Muscle layer of duodenum (tissue), 2 donors: ENCODE measurements around the gene KDM2A.

Experiments used
- H3K27ac ChIP-seq: one replicate; pipeline ENCODE4 v1.7.0; 2013; ENCODE audit warnings: mild to moderate bottlenecking, low read length
- H3K27me3 ChIP-seq: one replicate; pipeline ENCODE4 v1.7.0; 2013; ENCODE audit warnings: low read depth, mild to moderate bottlenecking, control low read depth, low read length
- H3K36me3 ChIP-seq, 2 donors: one replicate each; pipeline ENCODE4 v1.7.0; 2013; ENCODE audit warnings: low read length in 2 of 2, control low read depth in 1 of 2, mild to moderate bottlenecking in 1 of 2; ENCODE audit not compliant: insufficient read depth in 2 of 2, control insufficient read depth in 1 of 2
- H3K4me1 ChIP-seq, 2 donors: one replicate each; pipeline ENCODE4 v1.7.0; 2013; ENCODE audit warnings: low read length in 2 of 2, mild to moderate bottlenecking in 2 of 2, control low read depth in 1 of 2, moderate library complexity in 1 of 2; ENCODE audit not compliant: insufficient read depth in 2 of 2, control insufficient read depth in 1 of 2
- H3K4me3 ChIP-seq, 2 donors: one replicate each; pipeline ENCODE4 v1.7.0; 2013; ENCODE audit warnings: low read length in 2 of 2, low read depth in 1 of 2, mild to moderate bottlenecking in 1 of 2
- H3K9me3 ChIP-seq, 2 donors: one replicate each; pipeline ENCODE4 v1.7.0; 2013; ENCODE audit warnings: low read length in 2 of 2, control low read depth in 1 of 2, mild to moderate bottlenecking in 1 of 2; ENCODE audit not compliant: control insufficient read depth in 1 of 2
- donor health status: healthy.

The KDM2A gene

GRCh38 chr11:67301313-67301921, 182.4 kb downstream of the KDM2A start:
- no peaks in the 10 kb centered on the region for H3K27me3 ChIP-seq
- H3K4me1 ChIP-seq, result peaks cover 0 to 26% of the 10 kb centered on the region in 2 donors
- H3K4me3 ChIP-seq, result no peak overlapping the region
- no peak overlapping the region for H3K27ac ChIP-seq
- no peaks in the 10 kb centered on the region for H3K9me3 ChIP-seq
- H3K36me3 ChIP-seq, result peaks cover 18 to 31% of the 10 kb centered on the region in 2 donors

GRCh38 chr11:67301951-67302516, 183.0 kb downstream of the KDM2A start:
- Histone ChIP-seq H3K4me1 (peaks cover 0 to 26% of the 10 kb centered on the region in 2 donors), H3K27me3 (no peaks in the 10 kb centered on the region), H3K4me3 (peak overlapping the region; percentile 61 to 91), H3K27ac (peak overlapping the region; percentile 39), H3K9me3 (no peaks in the 10 kb centered on the region), H3K36me3 (peaks cover 18 to 31% of the 10 kb centered on the region in 2 donors)

- Histone ChIP-seq H3K27me3 (no peaks in the 10 kb centered on the region), H3K9me3 (no peaks in the 10 kb centered on the region), H3K36me3 (peaks cover 18 to 31% of the 10 kb centered on the region in 2 donors), H3K4me1 (peaks cover 0 to 26% of the 10 kb centered on the region in 2 donors), H3K27ac (peak overlapping the region; percentile 39), H3K4me3 (peak overlapping the region; percentile 61 to 91)
These were observed 183.6 kb downstream of the KDM2A start for GRCh38 chr11:67302571-67303131.

- peak within 1 kb of the TSS; percentile 39 for H3K27ac ChIP-seq
- peaks cover 0 to 26% of the 10 kb centered on the region in 2 donors for H3K4me1 ChIP-seq
- H3K9me3 ChIP-seq, result no peaks in the 10 kb centered on the region
- H3K4me3 ChIP-seq, result peak within 1 kb of the TSS; percentile 61 to 91
- H3K27me3 ChIP-seq, result no peaks in the 10 kb centered on the region
- H3K36me3 ChIP-seq, result peaks cover 18 to 34% of the 10 kb centered on the region in 2 donors
These were observed 184.2 kb downstream of the KDM2A start, which contains the start of gene SSH3 for GRCh38 chr11:67303132-67303834. Gene SSH3 (plus strand): TSS chr11:67303530. CDS start chr11:67303626, 96 bp downstream.

GRCh38 chr11:67303835-67304411, 184.9 kb downstream of the KDM2A start:
- Histone ChIP-seq H3K36me3 (peaks cover 12 to 37% of the 10 kb centered on the region in 2 donors), H3K27ac (no peak overlapping the region)

GRCh38 chr11:67304511-67305113, 185.5 kb downstream of the KDM2A start:
- Histone ChIP-seq H3K36me3 (peaks cover 13 to 34% of the 10 kb centered on the region in 2 donors), H3K27me3 (no peaks in the 10 kb centered on the region), H3K27ac (no peak overlapping the region), H3K4me1 (peaks cover 0 to 26% of the 10 kb centered on the region in 2 donors), H3K4me3 (peak overlapping the region; percentile 61 to 91), H3K9me3 (no peaks in the 10 kb centered on the region)

More at GRCh38 chr11:67303835-67304411, 184.9 kb downstream of the KDM2A start:
- Histone ChIP-seq H3K4me1 (peaks cover 0 to 26% of the 10 kb centered on the region in 2 donors), H3K27me3 (no peaks in the 10 kb centered on the region), H3K4me3 (peak overlapping the region; percentile 61 to 91), H3K9me3 (no peaks in the 10 kb centered on the region)

- no peak overlapping the region for H3K27ac ChIP-seq
- H3K9me3 ChIP-seq, result no peaks in the 10 kb centered on the region
- peaks cover 0 to 24% of the 10 kb centered on the region in 2 donors for H3K4me1 ChIP-seq
- peaks cover 6 to 29% of the 10 kb centered on the region in 2 donors for H3K36me3 ChIP-seq
- no peak overlapping the region for H3K4me3 ChIP-seq
- no peaks in the 10 kb centered on the region for H3K27me3 ChIP-seq
These were observed 187.9 kb downstream of the KDM2A start for GRCh38 chr11:67306769-67307544.

GRCh38 chr11:67307545-67308001, 188.5 kb downstream of the KDM2A start:
- H3K36me3 ChIP-seq, result peaks cover 6 to 29% of the 10 kb centered on the region in 2 donors
- H3K4me1 ChIP-seq, result peaks cover 0 to 18% of the 10 kb centered on the region in 2 donors
- no peak overlapping the region for H3K4me3 ChIP-seq
- H3K27ac ChIP-seq, result no peak overlapping the region
- no peaks in the 10 kb centered on the region for H3K9me3 ChIP-seq
- no peaks in the 10 kb centered on the region for H3K27me3 ChIP-seq
